Astrocyte (in vitro differentiated cells and primary cell): ENCODE results near the gene CYYR1.

Source experiments
- CTCF ChIP-seq: IDR thresholded peaks from 2 replicates; pipeline ENCODE4 v1.5.1; 2011; ENCODE audit warnings: low read depth, mild to moderate bottlenecking, inconsistent platforms, low read length, moderate library complexity; ENCODE audit not compliant: insufficient read depth
- EZH2 ChIP-seq: IDR thresholded peaks from 2 replicates; pipeline ENCODE4 v1.6.1; 2012; ENCODE audit warnings: mild to moderate bottlenecking, low read length, inconsistent platforms; ENCODE audit not compliant: insufficient read depth

DNA sequence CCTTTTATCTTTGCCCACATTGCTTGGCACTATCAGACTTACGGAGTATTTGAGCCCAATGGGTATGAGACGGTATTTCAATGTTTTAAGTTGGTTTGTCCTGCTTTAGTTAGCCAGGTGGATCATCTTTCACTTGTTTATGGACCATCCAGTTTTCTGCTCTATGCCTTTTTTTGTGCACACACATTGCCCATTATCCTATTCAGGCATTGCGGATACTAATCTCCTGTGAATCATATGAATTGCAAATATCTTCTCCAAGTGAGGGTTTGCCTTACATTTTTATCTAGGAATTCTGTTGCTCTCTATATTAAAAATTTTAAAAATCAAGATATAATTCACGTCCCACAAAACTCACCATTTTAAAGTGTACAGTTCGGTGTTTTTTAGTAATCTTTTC, 14.0 kb downstream of the CYYR1 start:
- TF ChIP-seq EZH2 = no peak
- no peak for TF ChIP-seq CTCF
